Chondrocyte (in vitro differentiated cells): ENCODE measurements around the gene FIGLA. TPM values are rescaled to one million over a fixed set of nuclear protein-coding genes. Genes with fewer than 3 reads are reported as not detected.

ENCODE experiments used
- DNase-seq: peaks from one replicate; pipeline ENCODE4 v3.0.0; 2021; ENCODE audit warnings: mixed read lengths, low spot score
- H3K27ac Mint-ChIP-seq: one replicate; pipeline ENCODE4 v1.8.0; 2021; ENCODE audit warnings: mild to moderate bottlenecking, moderate library complexity, mixed read lengths; ENCODE audit not compliant: unreplicated experiment
- H3K27me3 Mint-ChIP-seq: 2 replicates; pipeline ENCODE4 v1.8.0; 2021; ENCODE audit warnings: low read depth, mixed read lengths
- H3K36me3 Mint-ChIP-seq: 2 replicates; pipeline ENCODE4 v1.8.0; 2021; ENCODE audit warnings: low read depth, mixed read lengths
- H3K4me1 Mint-ChIP-seq: 2 replicates; pipeline ENCODE4 v1.8.0; 2021; ENCODE audit warnings: low read depth, mild to moderate bottlenecking, mixed read lengths
- H3K4me3 Mint-ChIP-seq: one replicate; pipeline ENCODE4 v1.8.0; 2021; ENCODE audit warnings: mild to moderate bottlenecking, moderate library complexity, mixed read lengths; ENCODE audit not compliant: unreplicated experiment
- H3K9me3 Mint-ChIP-seq: 2 replicates; pipeline ENCODE4 v1.8.0; 2021; ENCODE audit warnings: low read depth, mixed read lengths
- total RNA-seq: library from RNA; stranded (reverse); gene quantifications from 3 replicates; pipeline ENCODE4 v1.2.1, GENCODE V29; 2021
- TF ChIP-seq, protein P1 (sequence below): fragments of 200-600 bp; sonication (generic); IDR thresholded peaks from 2 replicates; pipeline ENCODE4 v1.5.0; 2021; ENCODE audit warnings: antibody characterized with exemption, mild to moderate bottlenecking, moderate library complexity

The FIGLA gene
- total RNA-seq, 1 donor from 2014 or later, result not detected

DNA sequence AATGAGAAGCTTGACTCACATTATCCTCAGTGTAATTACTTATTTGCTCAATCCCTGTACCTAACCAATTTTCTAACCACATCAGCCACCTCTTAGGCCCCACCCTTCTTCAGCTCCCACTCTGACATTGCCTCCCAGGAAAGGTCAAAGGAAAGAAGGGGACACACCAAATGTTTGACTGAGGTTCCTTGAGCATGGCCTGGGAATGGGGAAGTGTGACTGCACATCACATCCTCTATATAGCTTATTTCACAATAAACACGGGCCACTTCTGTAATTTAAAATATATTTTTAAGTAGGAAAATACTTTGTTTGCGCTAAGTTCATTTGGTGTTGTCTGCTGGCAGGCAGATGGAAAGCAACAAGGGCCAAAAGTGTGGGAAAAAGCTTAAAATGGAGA, 3.0 kb upstream of the FIGLA start:
- TF ChIP-seq, protein P1, sequence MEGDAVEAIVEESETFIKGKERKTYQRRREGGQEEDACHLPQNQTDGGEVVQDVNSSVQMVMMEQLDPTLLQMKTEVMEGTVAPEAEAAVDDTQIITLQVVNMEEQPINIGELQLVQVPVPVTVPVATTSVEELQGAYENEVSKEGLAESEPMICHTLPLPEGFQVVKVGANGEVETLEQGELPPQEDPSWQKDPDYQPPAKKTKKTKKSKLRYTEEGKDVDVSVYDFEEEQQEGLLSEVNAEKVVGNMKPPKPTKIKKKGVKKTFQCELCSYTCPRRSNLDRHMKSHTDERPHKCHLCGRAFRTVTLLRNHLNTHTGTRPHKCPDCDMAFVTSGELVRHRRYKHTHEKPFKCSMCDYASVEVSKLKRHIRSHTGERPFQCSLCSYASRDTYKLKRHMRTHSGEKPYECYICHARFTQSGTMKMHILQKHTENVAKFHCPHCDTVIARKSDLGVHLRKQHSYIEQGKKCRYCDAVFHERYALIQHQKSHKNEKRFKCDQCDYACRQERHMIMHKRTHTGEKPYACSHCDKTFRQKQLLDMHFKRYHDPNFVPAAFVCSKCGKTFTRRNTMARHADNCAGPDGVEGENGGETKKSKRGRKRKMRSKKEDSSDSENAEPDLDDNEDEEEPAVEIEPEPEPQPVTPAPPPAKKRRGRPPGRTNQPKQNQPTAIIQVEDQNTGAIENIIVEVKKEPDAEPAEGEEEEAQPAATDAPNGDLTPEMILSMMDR, result no peak
- DNase-seq, result no peak
- peaks cover 4% of the 10 kb centered on the region for H3K36me3 Mint-ChIP-seq
- peaks cover 6% of the 10 kb centered on the region for H3K9me3 Mint-ChIP-seq
- peaks cover 56% of the 10 kb centered on the region for H3K27me3 Mint-ChIP-seq
- peaks cover 6% of the 10 kb centered on the region for H3K4me1 Mint-ChIP-seq
- H3K4me3 Mint-ChIP-seq, result no peak overlapping the region
- peak overlapping the region; percentile 18 for H3K27ac Mint-ChIP-seq

DNA sequence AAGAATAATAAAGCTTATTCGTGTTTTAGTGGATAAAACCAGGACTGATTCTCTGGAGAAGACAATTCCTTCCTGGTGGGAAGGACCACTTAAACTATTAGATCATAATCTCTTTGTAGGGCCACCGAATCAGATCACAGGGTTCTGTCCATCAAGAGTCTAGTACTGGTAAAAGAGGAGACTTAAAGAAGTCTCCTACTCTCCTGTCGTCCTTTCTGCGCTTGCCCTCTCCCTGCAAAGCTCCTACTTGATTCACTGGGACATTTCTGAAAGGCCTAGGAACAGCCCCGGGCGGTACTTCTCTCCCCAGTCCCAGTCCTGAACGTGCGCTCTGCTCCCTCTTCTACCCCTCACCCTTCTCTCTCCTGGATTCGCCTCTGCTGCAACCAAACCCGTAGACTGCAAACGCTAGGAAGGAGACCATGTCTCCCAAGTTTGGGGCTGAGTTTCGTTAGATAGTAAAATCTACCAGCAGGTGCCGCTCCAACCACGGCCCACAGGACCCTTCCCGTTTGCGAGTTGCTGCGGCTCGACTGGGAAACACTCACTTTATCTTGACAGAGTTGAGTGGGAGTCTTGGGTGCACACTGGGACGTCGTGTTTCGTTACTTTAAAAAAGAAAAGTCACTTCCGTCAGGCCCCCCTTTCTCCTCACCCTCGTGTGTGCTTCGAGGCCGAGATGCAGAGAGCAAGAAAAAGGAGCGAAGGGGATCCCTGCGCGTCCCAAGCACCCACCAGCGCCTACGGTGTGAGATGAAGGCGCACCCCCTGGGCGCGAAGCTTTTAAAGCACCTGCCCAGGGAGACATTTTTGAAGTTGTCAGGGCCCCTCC, 923 bp downstream of the FIGLA start:
- DNase-seq, result no peak
- Mint-ChIP-seq H3K4me3 (peak overlapping the region; percentile 67), H3K4me1 (peaks cover 6% of the 10 kb centered on the region)

DNA sequence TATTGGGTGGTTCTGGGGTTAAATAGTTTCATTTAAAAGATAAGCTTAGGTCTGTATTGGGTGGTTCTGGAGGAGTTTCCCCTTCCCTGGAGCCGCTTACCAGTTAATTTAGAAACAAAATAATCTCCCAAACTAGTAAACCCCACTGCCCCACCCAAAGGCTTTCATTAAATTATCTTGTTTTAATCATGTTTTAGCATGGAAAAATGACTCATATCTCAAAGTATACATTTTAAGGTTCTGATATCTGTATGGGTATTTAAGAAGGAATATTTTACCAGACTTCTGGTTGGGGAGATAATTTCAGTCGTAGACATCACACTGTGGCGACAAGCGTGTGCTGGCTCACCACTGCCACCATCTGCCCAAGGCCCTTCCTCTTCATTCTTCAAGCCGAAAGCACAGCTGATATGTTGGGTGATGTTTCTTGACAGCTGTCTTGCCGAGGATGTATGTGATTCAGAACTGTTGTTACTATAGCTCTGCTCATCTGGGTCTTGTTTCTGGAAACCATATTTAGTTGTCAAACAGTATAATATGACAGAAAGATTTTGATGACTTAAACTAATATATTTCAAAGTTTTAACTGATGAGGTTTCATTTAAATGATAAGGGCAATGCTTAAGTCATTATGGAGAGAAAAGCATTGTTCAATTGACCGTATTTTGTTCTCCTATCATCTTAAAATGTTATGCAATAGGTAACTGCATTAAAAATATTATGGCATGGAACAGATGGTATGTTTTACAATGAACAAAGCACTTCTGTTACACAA, 5.1 kb downstream of the FIGLA start:
- peaks cover 47% of the 10 kb centered on the region for H3K27me3 Mint-ChIP-seq
- DNase-seq, result no peak
- H3K36me3 Mint-ChIP-seq, result no peaks in the 10 kb centered on the region
- no peaks in the 10 kb centered on the region for H3K9me3 Mint-ChIP-seq
- TF ChIP-seq, protein P1, result peak; percentile 67
- H3K4me1 Mint-ChIP-seq, result peaks cover 6% of the 10 kb centered on the region
- no peak overlapping the region for H3K27ac Mint-ChIP-seq
- no peak overlapping the region for H3K4me3 Mint-ChIP-seq

More for the DNA sequence above, 923 bp downstream of the FIGLA start:
- Mint-ChIP-seq H3K27me3 (peaks cover 66% of the 10 kb centered on the region), H3K36me3 (peaks cover 4% of the 10 kb centered on the region), H3K27ac (no peak overlapping the region), H3K9me3 (peaks cover 6% of the 10 kb centered on the region)
- TF ChIP-seq, protein P1, result peak; percentile 82

DNA sequence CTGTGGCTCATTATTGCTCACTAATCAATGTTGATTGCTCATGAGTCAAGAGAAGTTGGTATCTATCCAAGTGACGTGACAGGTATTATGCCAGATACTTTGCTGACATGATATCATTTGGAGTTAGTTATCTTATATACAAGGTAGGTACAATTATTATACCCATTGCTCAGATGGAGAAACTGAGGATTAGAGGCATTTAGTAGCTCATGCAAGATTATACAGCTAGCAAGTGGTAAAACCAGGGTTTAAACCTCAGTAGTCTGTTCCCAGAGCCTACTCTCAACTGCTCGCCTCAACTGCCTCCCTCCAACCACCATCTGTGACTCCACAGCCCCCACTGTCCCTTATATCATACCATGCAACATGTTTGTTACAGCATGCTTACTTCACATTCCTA, 6.1 kb downstream of the FIGLA start:
- Mint-ChIP-seq H3K4me1 (no peaks in the 10 kb centered on the region), H3K36me3 (no peaks in the 10 kb centered on the region), H3K4me3 (no peak overlapping the region), H3K27me3 (peaks cover 49% of the 10 kb centered on the region), H3K9me3 (no peaks in the 10 kb centered on the region), H3K27ac (no peak overlapping the region)
- no peak for DNase-seq
- TF ChIP-seq, protein P1, result no peak

DNA sequence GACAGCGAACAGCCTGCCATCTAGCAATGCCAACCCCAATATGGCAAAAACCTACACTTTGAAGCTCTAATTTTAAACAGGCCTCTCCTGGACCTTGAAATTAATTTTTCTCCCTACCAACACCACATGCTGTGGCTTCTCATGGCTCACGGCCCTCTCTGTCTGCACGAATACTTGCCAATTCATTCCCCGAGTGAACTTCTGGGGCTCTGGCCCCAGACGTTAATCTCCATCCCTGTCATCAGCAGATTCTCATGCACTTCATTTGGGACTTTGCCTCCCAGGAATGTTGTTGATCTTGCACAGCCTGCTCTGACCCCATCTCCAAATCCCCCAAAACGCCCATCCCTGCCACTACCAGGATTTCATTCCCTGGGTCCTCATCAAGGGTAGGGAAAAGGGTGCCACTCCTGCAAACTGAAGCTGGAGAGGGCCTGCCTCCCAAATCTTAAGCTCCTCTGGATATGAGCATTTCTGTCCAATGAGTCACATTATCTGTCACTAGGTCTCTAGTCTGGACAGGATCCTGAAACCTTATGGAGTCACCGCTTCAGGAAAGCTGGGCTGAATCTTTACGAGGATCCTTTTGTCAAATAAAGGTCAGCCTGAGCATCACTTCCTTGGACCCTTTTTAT, 10.4 kb downstream of the FIGLA start:
- Mint-ChIP-seq H3K4me3 (no peak overlapping the region), H3K27ac (no peak overlapping the region), H3K27me3 (peaks cover 50% of the 10 kb centered on the region), H3K4me1 (no peaks in the 10 kb centered on the region), H3K36me3 (no peaks in the 10 kb centered on the region), H3K9me3 (no peaks in the 10 kb centered on the region)
- DNase-seq, result no peak
- TF ChIP-seq, protein P1, result no peak
